Spleen (tissue), 11 donors: ENCODE data around the gene UMPS. TPM values are rescaled to one million over a fixed set of nuclear protein-coding genes. Genes with fewer than 3 reads are reported as not detected.

Experiments
- DNase-seq: peaks from one replicate; pipeline ENCODE4 v3.0.0-alpha.2; 2020
- H3K27ac ChIP-seq, 8 donors: fragments of 200-600 bp; sonication (generic) in 7 of 8; 1 replicate in 4 of 8; 2 replicates in 4 of 8; pipeline versions ENCODE4 v1.5.0 to v1.8.0; 2016 to 2021; ENCODE audit warnings: inconsistent platforms in 4 of 8, mild to moderate bottlenecking in 4 of 8, moderate library complexity in 1 of 8
- H3K27me3 ChIP-seq, 7 donors: fragments of 200-600 bp; sonication (generic) in 6 of 7; replicated peaks in 1 of 7; 1 replicate in 4 of 7; 2 replicates in 3 of 7; pipeline versions ENCODE4 v1.5.0 to v1.8.0; 2016 to 2021; ENCODE audit warnings: inconsistent platforms in 3 of 7, mild to moderate bottlenecking in 1 of 7
- H3K36me3 ChIP-seq, 6 donors: fragments of 200-600 bp; sonication (generic) in 5 of 6; 1 replicate in 4 of 6; 2 replicates in 2 of 6; pipeline versions ENCODE4 v1.5.0 to v1.8.0; 2016 to 2021; ENCODE audit warnings: inconsistent platforms in 2 of 6
- H3K4me1 ChIP-seq, 6 donors: fragments of 200-600 bp; sonication (generic) in 5 of 6; 1 replicate in 3 of 6; 2 replicates in 3 of 6; pipeline versions ENCODE4 v1.5.0 to v1.8.0; 2016 to 2021; ENCODE audit warnings: inconsistent platforms in 3 of 6
- H3K4me3 ChIP-seq, 8 donors: fragments of 200-600 bp; sonication (generic) in 7 of 8; 1 replicate in 4 of 8; 2 replicates in 4 of 8; pipeline versions ENCODE4 v1.5.0 to v1.8.0; 2016 to 2021; ENCODE audit warnings: inconsistent platforms in 4 of 8, mild to moderate bottlenecking in 4 of 8, moderate library complexity in 2 of 8
- H3K9me3 ChIP-seq, 8 donors: fragments of 200-600 bp; sonication (generic) in 7 of 8; 1 replicate in 4 of 8; 2 replicates in 4 of 8; pipeline versions ENCODE4 v1.5.0 to v1.8.0; 2016 to 2021; ENCODE audit warnings: inconsistent platforms in 4 of 8
- POLR2A ChIP-seq, 3 donors: fragments of 450-650 bp; IDR thresholded peaks; one replicate each; pipeline ENCODE4 v1.5.1; 2017; ENCODE audit warnings: antibody characterized with exemption in 3 of 3, mild to moderate bottlenecking in 1 of 3
- POLR2AphosphoS5 ChIP-seq, 3 donors: sonication (generic); formaldehyde crosslinking; IDR thresholded peaks; one replicate each; pipeline ENCODE4 v1.5.1; 2017; ENCODE audit warnings: antibody characterized with exemption in 3 of 3
- WGBS, 5 donors: extraction: QIAGEN DNeasy Blood & Tissue Kit in 3 of 5; methylation state at CpG; one replicate each; pipeline versions ENCODE4 v1.1.5 to v1.1.7; 2013 to 2018; 5-methylcytosine and 5-hydroxymethylcytosine counted together
- intact Hi-C: fragments of 100-400 bp; cut with DNase I; formaldehyde crosslinking; loops from one replicate; pipeline ENCODE4 v1.15.0; 2023; ENCODE audit warnings: low total_unique reads
- polyA plus RNA-seq, 3 donors: library from polyadenylated mRNA; stranded (reverse); fragments of 200-250 nt; gene quantifications; one replicate each; pipeline ENCODE4 v1.2.1, GENCODE V29; 2013
- total RNA-seq, 7 donors: library from RNA; depleted of rRNA in 3 of 7; stranded (reverse); fragments of >200 nt in 3 of 7; fragmentation: NEBNext Ultra II Directional in 4 of 7; extraction: Animal tissue kit (Norgen Biotek cat#: 25700) in 4 of 7; gene quantifications; one replicate each; pipeline versions ENCODE4 v1.1.0 to v1.2.1, GENCODE V29; 2016 to 2021
- TF ChIP-seq, protein P1 (sequence below), 11 experiments: fragments of 200-600 bp in 7 of 11; fragments of 450-650 bp in 4 of 11; sonication (generic) in 4 of 11; IDR thresholded peaks in 8 of 11; conservative IDR thresholded peaks in 3 of 11; 1 replicate in 7 of 11; 2 replicates in 4 of 11; pipeline versions ENCODE4 v1.4.0 to v1.8.0; 2016 to 2021; ENCODE audit warnings: antibody characterized with exemption in 11 of 11, inconsistent platforms in 4 of 11, mild to moderate bottlenecking in 1 of 11
- donor health status: healthy with polysubstance abuse.
- donor health status: DM: no; HTN: no; CAD: no; lungs with moderate emphysema.
- donor health status: DM: no; HTN: no; CAD: no.
- donor health status: Bipolar disorder and iron deficiency.
- donor health status: healthy.
- donor health status: DM: no; HTN: no; CAD: no.
- donor health status: DM: yes; HTN: yes; CAD: no.

UMPS gene
- total and polyA plus RNA-seq, 10 donors, result 11.2 to 41.8 (median 26.4) TPM

DNA sequence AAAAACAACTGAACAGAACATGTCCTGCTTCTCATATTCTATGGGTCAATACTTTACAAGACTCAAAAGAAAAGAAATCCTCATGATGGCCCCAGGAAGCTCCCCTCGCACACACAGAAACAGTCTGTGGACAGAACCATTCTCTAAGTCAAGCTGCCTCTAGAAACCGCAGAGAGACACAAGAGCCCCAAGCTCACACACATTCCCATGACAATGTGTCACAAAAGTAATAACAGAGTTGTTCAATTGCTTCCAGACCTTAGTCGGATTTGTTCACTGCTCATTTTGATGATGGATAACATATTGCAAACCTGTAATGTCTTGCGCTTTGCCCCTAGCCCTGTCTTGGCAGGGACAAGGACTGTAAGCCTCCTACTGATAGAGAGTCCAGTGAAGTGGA is 60.9 kb downstream of the UMPS start:
- WGBS, 5 donors, result 73 to 83% (median 76%) methylated on average over 4 of the region's 4 CpGs
- intact Hi-C loops, result no loop called here
- peak overlapping the region in 2 of 8 donors; percentile 16 to 29 for H3K27ac ChIP-seq

DNA sequence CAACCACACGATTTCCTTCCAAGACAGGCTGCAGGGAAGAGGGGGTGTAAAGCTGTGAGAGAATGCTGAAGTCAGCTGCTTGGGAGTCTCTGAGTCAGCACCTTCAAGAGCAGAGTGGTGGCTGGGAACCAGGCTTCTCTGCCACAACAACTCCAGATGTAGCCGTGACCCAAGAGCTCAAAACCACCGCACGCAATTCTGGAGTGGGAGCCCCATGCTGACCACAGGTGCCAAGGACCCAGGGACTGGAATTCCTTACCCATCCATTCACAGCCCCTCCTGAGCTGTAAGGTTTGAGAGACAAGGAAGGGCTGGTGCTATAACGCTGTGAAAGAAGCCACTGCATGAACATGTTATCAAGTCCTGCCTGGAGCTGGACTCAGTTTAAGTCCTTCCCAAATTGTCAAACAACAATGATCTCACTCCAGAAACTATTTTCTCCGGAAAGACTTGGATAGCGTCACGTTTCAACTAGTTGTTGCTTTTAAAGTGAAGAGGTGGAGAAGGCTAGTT is 61.4 kb downstream of the UMPS start:
- DNase-seq, result no peak
- no peaks in the 10 kb centered on the region for H3K27me3 ChIP-seq
- H3K27ac ChIP-seq, result peak overlapping the region in 3 of 8 donors; percentile 16 to 29 (median 18)
- 42 to 51% (median 43%) methylated on average over 6 to 8 of the region's 8 CpGs for WGBS, 5 donors
- intact Hi-C loops, result no loop called here
- TF ChIP-seq POLR2AphosphoS5 (IDR thresholded peaks at IDR 0.05) (peak in 2 of 3 donors; percentile 20 to 38), POLR2A (IDR thresholded peaks at IDR 0.05) (no peak)
- H3K4me3 ChIP-seq, result no peak overlapping the region
- peaks cover 0 to 28% (median 3%) of the 10 kb centered on the region in 6 donors for H3K36me3 ChIP-seq
- peaks cover 0 to 11% (median 2%) of the 10 kb centered on the region in 6 donors for H3K4me1 ChIP-seq
- H3K9me3 ChIP-seq, result no peaks in the 10 kb centered on the region

More for the DNA sequence above, 60.9 kb downstream of the UMPS start:
- Histone ChIP-seq H3K4me3 (no peak overlapping the region), H3K9me3 (no peaks in the 10 kb centered on the region), H3K36me3 (peaks cover 0 to 23% (median under 1%) of the 10 kb centered on the region in 6 donors), H3K4me1 (peaks cover 0 to 16% (median 2%) of the 10 kb centered on the region in 6 donors), H3K27me3 (no peaks in the 10 kb centered on the region)
- TF ChIP-seq, protein P1, sequence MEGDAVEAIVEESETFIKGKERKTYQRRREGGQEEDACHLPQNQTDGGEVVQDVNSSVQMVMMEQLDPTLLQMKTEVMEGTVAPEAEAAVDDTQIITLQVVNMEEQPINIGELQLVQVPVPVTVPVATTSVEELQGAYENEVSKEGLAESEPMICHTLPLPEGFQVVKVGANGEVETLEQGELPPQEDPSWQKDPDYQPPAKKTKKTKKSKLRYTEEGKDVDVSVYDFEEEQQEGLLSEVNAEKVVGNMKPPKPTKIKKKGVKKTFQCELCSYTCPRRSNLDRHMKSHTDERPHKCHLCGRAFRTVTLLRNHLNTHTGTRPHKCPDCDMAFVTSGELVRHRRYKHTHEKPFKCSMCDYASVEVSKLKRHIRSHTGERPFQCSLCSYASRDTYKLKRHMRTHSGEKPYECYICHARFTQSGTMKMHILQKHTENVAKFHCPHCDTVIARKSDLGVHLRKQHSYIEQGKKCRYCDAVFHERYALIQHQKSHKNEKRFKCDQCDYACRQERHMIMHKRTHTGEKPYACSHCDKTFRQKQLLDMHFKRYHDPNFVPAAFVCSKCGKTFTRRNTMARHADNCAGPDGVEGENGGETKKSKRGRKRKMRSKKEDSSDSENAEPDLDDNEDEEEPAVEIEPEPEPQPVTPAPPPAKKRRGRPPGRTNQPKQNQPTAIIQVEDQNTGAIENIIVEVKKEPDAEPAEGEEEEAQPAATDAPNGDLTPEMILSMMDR (IDR thresholded peaks at IDR 0.05 in 8 of 11, conservative IDR thresholded peaks at IDR 0.05 in 3 of 11), result no peak
- TF ChIP-seq POLR2AphosphoS5 (IDR thresholded peaks at IDR 0.05), result no peak
- no peak for TF ChIP-seq POLR2A (IDR thresholded peaks at IDR 0.05)
- peak; percentile 15 for DNase-seq

DNA sequence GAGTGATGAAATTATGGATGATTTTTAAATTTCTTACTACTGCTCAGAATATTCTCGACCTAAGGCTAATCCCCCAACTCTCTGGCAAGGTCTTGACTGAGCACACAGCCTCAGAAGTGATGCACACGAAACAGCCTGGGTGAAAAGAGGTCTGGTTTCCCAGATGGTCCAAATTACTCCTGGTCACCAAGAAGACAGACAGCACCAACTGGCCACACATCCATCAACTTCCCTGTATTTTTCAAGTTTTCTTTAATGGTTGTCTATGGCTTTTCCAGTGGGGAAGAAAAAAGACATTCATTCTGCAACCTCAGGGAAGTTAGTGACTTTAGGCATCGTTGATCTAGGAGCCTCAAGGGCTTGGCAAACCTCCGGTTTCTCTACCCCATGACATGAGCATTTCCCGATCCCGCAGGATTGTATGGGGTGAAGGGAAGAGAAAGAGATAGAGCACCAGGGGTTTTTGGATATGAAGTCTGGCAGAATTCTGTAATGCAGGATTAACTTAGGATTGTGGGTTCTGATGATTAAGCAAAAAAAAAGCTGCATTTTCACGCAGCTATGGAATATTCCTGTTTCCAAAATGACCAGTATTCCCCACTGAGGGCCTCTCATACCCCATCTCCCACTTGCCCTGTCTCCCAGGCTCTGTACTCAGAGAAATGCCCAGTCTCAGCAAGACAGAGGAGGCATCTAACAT is 62.2 kb downstream of the UMPS start:
- WGBS, 5 donors, result 76 to 86% (median 85%) methylated on average over 7 of the region's 7 CpGs
- no peak for DNase-seq
- Histone ChIP-seq H3K36me3 (peaks cover 0 to 33% (median 3%) of the 10 kb centered on the region in 6 donors), H3K4me3 (no peak overlapping the region), H3K27me3 (no peaks in the 10 kb centered on the region), H3K27ac (peak overlapping the region in 1 of 8 donors; percentile 16), H3K4me1 (peaks cover 0 to 8% (median 0%) of the 10 kb centered on the region in 6 donors), H3K9me3 (no peaks in the 10 kb centered on the region)
- intact Hi-C loops, result no loop called here
- TF ChIP-seq POLR2A (IDR thresholded peaks at IDR 0.05) (no peak), POLR2AphosphoS5 (IDR thresholded peaks at IDR 0.05) (no peak)
- TF ChIP-seq, protein P1 (IDR thresholded peaks at IDR 0.05 in 8 of 11, conservative IDR thresholded peaks at IDR 0.05 in 3 of 11), result no peak

DNA sequence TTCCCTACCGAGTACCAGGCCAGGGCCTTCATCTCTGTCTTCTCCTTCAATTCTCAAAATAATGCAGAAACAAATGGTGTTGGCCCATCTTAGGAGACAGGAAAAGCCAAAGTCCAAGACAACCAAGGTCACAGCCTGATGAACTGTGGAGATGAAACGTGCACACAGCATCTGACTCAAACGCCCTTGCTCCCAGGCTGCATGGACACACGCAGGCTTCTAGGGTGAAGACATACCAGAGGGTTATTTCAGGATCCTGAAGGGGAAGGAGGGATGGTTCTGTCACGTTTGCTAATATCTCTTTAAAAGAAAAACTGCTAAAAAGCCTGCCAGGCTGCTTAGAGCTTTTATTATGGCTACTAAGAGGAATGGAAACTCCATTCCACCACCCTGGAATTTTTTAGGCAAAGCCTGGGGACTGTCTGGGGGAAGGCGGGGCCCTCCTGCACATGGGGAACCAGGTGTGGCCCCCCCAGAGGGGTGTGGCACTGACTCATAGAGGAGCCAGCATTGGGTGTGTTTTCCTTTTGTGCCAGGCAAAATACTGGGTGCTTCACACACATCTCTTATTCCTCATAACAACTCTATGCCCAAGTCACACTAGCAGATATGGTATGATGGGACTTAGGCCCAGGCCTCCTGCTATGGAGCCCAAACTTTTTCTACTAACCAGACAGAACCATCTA is 62.9 kb downstream of the UMPS start:
- WGBS, 5 donors, result 56 to 76% (median 73%) methylated on average over 6 of the region's 6 CpGs
- H3K9me3 ChIP-seq, result no peaks in the 10 kb centered on the region
- H3K4me3 ChIP-seq, result no peak overlapping the region
- H3K27me3 ChIP-seq, result no peaks in the 10 kb centered on the region
- no peak overlapping the region for H3K27ac ChIP-seq
- intact Hi-C loops, result no loop called here
- DNase-seq, result no peak
- peaks cover 0 to 8% (median 0%) of the 10 kb centered on the region in 6 donors for H3K4me1 ChIP-seq
- TF ChIP-seq, protein P1 (IDR thresholded peaks at IDR 0.05 in 8 of 11, conservative IDR thresholded peaks at IDR 0.05 in 3 of 11), result no peak
- TF ChIP-seq POLR2AphosphoS5 (IDR thresholded peaks at IDR 0.05) (no peak), POLR2A (IDR thresholded peaks at IDR 0.05) (no peak)
- peaks cover 0 to 33% (median 3%) of the 10 kb centered on the region in 6 donors for H3K36me3 ChIP-seq
